Left lung (tissue), 14 donors: ENCODE data around the gene CD63. TPM values are rescaled to one million over a fixed set of nuclear protein-coding genes. Genes with fewer than 3 reads are reported as not detected.

Experiments used
- ATAC-seq: fragments of 200-7000 bp; cut with Tn5 transposase; one replicate; pipeline ENCODE4 v1.9.1; 2020; ENCODE audit warnings: moderate library complexity
- DNase-seq, 4 donors: peaks; one replicate each; pipeline ENCODE4 v3.0.0-alpha.2; 2013 to 2020
- H3K27ac ChIP-seq, 2 donors: fragments of 200-600 bp; sonication (generic) in 1 of 2; one replicate each; pipeline versions ENCODE4 v1.5.0 to v1.8.0; 2020 to 2021
- H3K27me3 ChIP-seq, 2 donors: fragments of 200-600 bp; sonication (generic) in 1 of 2; one replicate each; pipeline versions ENCODE4 v1.5.0 to v1.8.0; 2020 to 2021
- H3K36me3 ChIP-seq, 2 donors: fragments of 200-600 bp; sonication (generic) in 1 of 2; one replicate each; pipeline versions ENCODE4 v1.5.0 to v1.8.0; 2020 to 2021
- H3K4me1 ChIP-seq, 2 donors: fragments of 200-600 bp; one replicate each; pipeline ENCODE4 v1.8.0; 2021
- H3K4me3 ChIP-seq, 2 donors: fragments of 200-600 bp; sonication (generic) in 1 of 2; one replicate each; pipeline versions ENCODE4 v1.5.0 to v1.8.0; 2020 to 2021; ENCODE audit warnings: mild to moderate bottlenecking in 1 of 2
- H3K9me3 ChIP-seq, 2 donors: fragments of 200-600 bp; sonication (generic) in 1 of 2; one replicate each; pipeline versions ENCODE4 v1.5.0 to v1.8.0; 2020 to 2021
- intact Hi-C, 2 donors: fragments of 100-400 bp; cut with DNase I; formaldehyde crosslinking; loops; one replicate each; pipeline versions ENCODE4 v1.11.2 to v1.14.2; 2022
- long read RNA-seq, 12 donors: library from polyadenylated mRNA in 2 of 12; unstranded in 2 of 12; transcript quantifications; one replicate each; pipeline ENCODE4 v2.0.0 and lab custom pipeline, GENCODE V29; 2019 to 2026
- polyA plus RNA-seq, 6 donors: library from polyadenylated mRNA; unstranded; fragments of 120-200 nt; gene quantifications; one replicate each; pipeline ENCODE4 v1.2.1, GENCODE V29; 2013; ENCODE audit not compliant: insufficient read length in 6 of 6
- total RNA-seq, 2 donors: library from RNA; stranded (reverse); fragmentation: NEBNext Ultra II Directional; extraction: Animal tissue kit (Norgen Biotek cat#: 25700); gene quantifications; one replicate each; pipeline ENCODE4 v1.2.1, GENCODE V29; 2021
- TF ChIP-seq, protein P1 (sequence below), 2 donors: fragments of 200-600 bp; sonication (generic) in 1 of 2; IDR thresholded peaks; one replicate each; pipeline versions ENCODE4 v1.5.0 to v1.8.0; 2021; ENCODE audit warnings: antibody characterized with exemption in 2 of 2
- donor health status: DM: no; HTN: yes; CAD: no.
- donor health status: DM: no; HTN: no; CAD: no.

The CD63 gene, protein sequence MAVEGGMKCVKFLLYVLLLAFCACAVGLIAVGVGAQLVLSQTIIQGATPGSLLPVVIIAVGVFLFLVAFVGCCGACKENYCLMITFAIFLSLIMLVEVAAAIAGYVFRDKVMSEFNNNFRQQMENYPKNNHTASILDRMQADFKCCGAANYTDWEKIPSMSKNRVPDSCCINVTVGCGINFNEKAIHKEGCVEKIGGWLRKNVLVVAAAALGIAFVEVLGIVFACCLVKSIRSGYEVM
- total RNA-seq, result 1,000 to 10,000 TPM; 1,639 to 1,766 TPM
- 100 to 1,000 TPM; 585 to 710 (median 652) TPM for polyA plus RNA-seq
- long read RNA-seq, donor 1, transcript CD63-205 (3 exons, 499 nt), result minor isoform, 39 of 766 reads
- long read RNA-seq, donor 1, transcript CD63-201 (8 exons, 1,070 nt), result major isoform, 417 of 766 reads
- long read RNA-seq, donor 1, transcript CD63-214 (7 exons, 949 nt), result minor isoform, 71 of 766 reads
- long read RNA-seq, donor 1, transcript CD63-206 (5 exons, 648 nt), result minor isoform, 41 of 766 reads
- long read RNA-seq, donor 1, partial matches to known transcripts, result 167 of 766 reads
- long read RNA-seq, donor 1, other reads (novel, unspliced or antisense), result 0 of 766 reads
- long read RNA-seq, donor 2, transcript CD63-206 (5 exons, 648 nt), result minor isoform, 31 of 471 reads
- long read RNA-seq, donor 2, transcript CD63-214 (7 exons, 949 nt), result minor isoform, 34 of 471 reads
- long read RNA-seq, donor 2, transcript CD63-201 (8 exons, 1,070 nt), result major isoform, 245 of 471 reads
- long read RNA-seq, donor 2, transcript CD63-216 (2 exons, 230 nt), result minor isoform, 42 of 471 reads
- long read RNA-seq, donor 2, partial matches to known transcripts, result 90 of 471 reads
- long read RNA-seq, donor 2, other reads (novel, unspliced or antisense), result 0 of 471 reads
- long read RNA-seq, donor 3, transcript CD63-216 (2 exons, 230 nt), result minor isoform, 11 of 351 reads
- long read RNA-seq, donor 3, transcript CD63-205 (3 exons, 499 nt), result minor isoform, 10 of 351 reads
- long read RNA-seq, donor 3, transcript CD63-201 (8 exons, 1,070 nt), result major isoform, 238 of 351 reads
- long read RNA-seq, donor 3, transcript CD63-214 (7 exons, 949 nt), result minor isoform, 36 of 351 reads
- long read RNA-seq, donor 3, partial matches to known transcripts, result 42 of 351 reads
- long read RNA-seq, donor 3, other reads (novel, unspliced or antisense), result 0 of 351 reads
- long read RNA-seq, donor 4, transcript CD63-208 (8 exons, 1,233 nt), result minor isoform, 11 of 1,414 reads
- long read RNA-seq, donor 4, transcript CD63-205 (3 exons, 499 nt), result minor isoform, 10 of 1,414 reads
- long read RNA-seq, donor 4, transcript CD63-214 (7 exons, 949 nt), result minor isoform, 84 of 1,414 reads
- long read RNA-seq, donor 4, transcript CD63-201 (8 exons, 1,070 nt), result major isoform, 1,242 of 1,414 reads
- long read RNA-seq, donor 4, partial matches to known transcripts, result 37 of 1,414 reads
- long read RNA-seq, donor 4, other reads (novel, unspliced or antisense), result 23 of 1,414 reads
- long read RNA-seq, donor 5, transcript CD63-205 (3 exons, 499 nt), result minor isoform, 25 of 530 reads
- long read RNA-seq, donor 5, transcript CD63-201 (8 exons, 1,070 nt), result major isoform, 330 of 530 reads
- long read RNA-seq, donor 5, transcript CD63-216 (2 exons, 230 nt), result minor isoform, 31 of 530 reads
- long read RNA-seq, donor 5, transcript CD63-214 (7 exons, 949 nt), result minor isoform, 48 of 530 reads
- long read RNA-seq, donor 5, partial matches to known transcripts, result 66 of 530 reads
- long read RNA-seq, donor 5, other reads (novel, unspliced or antisense), result 0 of 530 reads
- long read RNA-seq, donor 6, transcript CD63-216 (2 exons, 230 nt), result minor isoform, 41 of 445 reads
- long read RNA-seq, donor 6, transcript CD63-205 (3 exons, 499 nt), result minor isoform, 15 of 445 reads
- long read RNA-seq, donor 6, transcript CD63-214 (7 exons, 949 nt), result minor isoform, 35 of 445 reads
- long read RNA-seq, donor 6, transcript CD63-201 (8 exons, 1,070 nt), result major isoform, 299 of 445 reads
- long read RNA-seq, donor 6, partial matches to known transcripts, result 43 of 445 reads
- long read RNA-seq, donor 6, other reads (novel, unspliced or antisense), result 0 of 445 reads
- long read RNA-seq, donor 7, transcript CD63-201 (8 exons, 1,070 nt), result major isoform, 192 of 280 reads
- long read RNA-seq, donor 7, transcript CD63-206 (5 exons, 648 nt), result minor isoform, 7 of 280 reads
- long read RNA-seq, donor 7, transcript CD63-214 (7 exons, 949 nt), result minor isoform, 28 of 280 reads
- long read RNA-seq, donor 7, transcript CD63-216 (2 exons, 230 nt), result minor isoform, 11 of 280 reads
- long read RNA-seq, donor 7, partial matches to known transcripts, result 33 of 280 reads
- long read RNA-seq, donor 7, other reads (novel, unspliced or antisense), result 0 of 280 reads
- long read RNA-seq, donor 8, transcript CD63-205 (3 exons, 499 nt), result minor isoform, 10 of 414 reads
- long read RNA-seq, donor 8, transcript CD63-214 (7 exons, 949 nt), result minor isoform, 34 of 414 reads
- long read RNA-seq, donor 8, transcript CD63-201 (8 exons, 1,070 nt), result major isoform, 283 of 414 reads
- long read RNA-seq, donor 8, transcript CD63-206 (5 exons, 648 nt), result minor isoform, 15 of 414 reads
- long read RNA-seq, donor 8, partial matches to known transcripts, result 58 of 414 reads
- long read RNA-seq, donor 8, other reads (novel, unspliced or antisense), result 0 of 414 reads
- long read RNA-seq, donor 9, partial matches to known transcripts, result 0 of 4 reads
- long read RNA-seq, donor 9, other reads (novel, unspliced or antisense), result 0 of 4 reads
- long read RNA-seq, donor 10, transcript CD63-202 (8 exons, 981 nt), result minor isoform, 9 of 1,481 reads
- long read RNA-seq, donor 10, transcript CD63-201 (8 exons, 1,070 nt), result major isoform, 1,315 of 1,481 reads
- long read RNA-seq, donor 10, transcript CD63-208 (8 exons, 1,233 nt), result minor isoform, 24 of 1,481 reads
- long read RNA-seq, donor 10, transcript CD63-214 (7 exons, 949 nt), result minor isoform, 92 of 1,481 reads
- long read RNA-seq, donor 10, partial matches to known transcripts, result 16 of 1,481 reads
- long read RNA-seq, donor 10, other reads (novel, unspliced or antisense), result 18 of 1,481 reads
- long read RNA-seq, donor 11, transcript CD63-205 (3 exons, 499 nt), result minor isoform, 32 of 351 reads
- long read RNA-seq, donor 11, transcript CD63-201 (8 exons, 1,070 nt), result major isoform, 206 of 351 reads
- long read RNA-seq, donor 11, transcript CD63-214 (7 exons, 949 nt), result minor isoform, 30 of 351 reads
- long read RNA-seq, donor 11, transcript CD63-206 (5 exons, 648 nt), result minor isoform, 18 of 351 reads
- long read RNA-seq, donor 11, partial matches to known transcripts, result 41 of 351 reads
- long read RNA-seq, donor 11, other reads (novel, unspliced or antisense), result 0 of 351 reads
- long read RNA-seq, donor 12, transcript CD63-214 (7 exons, 949 nt), result minor isoform, 44 of 406 reads
- long read RNA-seq, donor 12, transcript CD63-216 (2 exons, 230 nt), result minor isoform, 17 of 406 reads
- long read RNA-seq, donor 12, transcript CD63-205 (3 exons, 499 nt), result minor isoform, 15 of 406 reads
- long read RNA-seq, donor 12, transcript CD63-201 (8 exons, 1,070 nt), result major isoform, 242 of 406 reads
- long read RNA-seq, donor 12, partial matches to known transcripts, result 64 of 406 reads
- long read RNA-seq, donor 12, other reads (novel, unspliced or antisense), result 0 of 406 reads

DNA sequence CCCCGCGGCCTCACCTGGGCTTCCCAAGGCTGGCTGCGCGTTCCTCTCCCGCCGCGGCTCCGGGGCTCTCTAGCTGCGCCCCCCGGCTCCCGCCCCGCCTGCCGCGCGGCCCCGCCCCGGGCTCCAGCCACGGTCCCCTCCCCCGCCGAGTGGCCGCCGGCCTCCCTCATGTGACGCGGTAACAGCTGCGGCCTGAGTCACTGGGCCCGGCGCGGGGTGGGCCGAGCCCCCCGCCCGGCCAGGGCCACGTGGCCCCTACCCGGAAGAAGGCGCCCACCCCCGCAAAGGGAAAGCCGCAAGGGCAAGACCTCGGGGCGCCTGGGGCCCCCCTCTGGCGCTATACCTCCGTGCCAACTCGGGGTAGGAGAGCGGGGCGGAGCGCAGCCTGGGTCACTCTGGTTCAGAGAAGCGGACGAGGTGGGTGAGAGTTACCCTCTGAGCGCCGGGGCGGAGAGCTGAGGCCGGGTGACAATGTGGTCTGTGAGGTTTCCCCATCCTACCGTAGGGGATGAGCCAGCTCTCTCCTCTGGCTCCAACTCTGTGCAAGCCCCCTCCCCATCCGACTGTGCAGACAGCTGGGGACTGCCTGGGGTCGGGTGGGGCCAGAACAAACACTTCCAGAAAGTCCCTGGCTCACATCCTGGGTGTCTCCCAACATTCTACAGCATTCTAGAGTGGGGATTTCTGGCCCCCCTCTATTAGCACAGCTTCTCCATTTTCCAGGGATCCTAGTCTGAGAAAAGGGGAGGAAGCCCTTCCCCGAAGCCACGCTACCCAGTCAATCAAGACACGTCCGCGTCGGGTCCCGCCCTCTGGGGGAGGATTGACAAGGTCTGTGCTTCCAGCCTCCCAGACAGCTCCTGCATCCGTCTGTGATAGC, at the start of gene CD63:
Gene CD63, minus strand, starts transcription at position 71 of the 880 bp plus-strand sequence. CDS start 668 bp downstream, outside the sequence.
- peaks cover 15 to 63% of the 10 kb centered on the region in 2 donors for H3K4me1 ChIP-seq

DNA sequence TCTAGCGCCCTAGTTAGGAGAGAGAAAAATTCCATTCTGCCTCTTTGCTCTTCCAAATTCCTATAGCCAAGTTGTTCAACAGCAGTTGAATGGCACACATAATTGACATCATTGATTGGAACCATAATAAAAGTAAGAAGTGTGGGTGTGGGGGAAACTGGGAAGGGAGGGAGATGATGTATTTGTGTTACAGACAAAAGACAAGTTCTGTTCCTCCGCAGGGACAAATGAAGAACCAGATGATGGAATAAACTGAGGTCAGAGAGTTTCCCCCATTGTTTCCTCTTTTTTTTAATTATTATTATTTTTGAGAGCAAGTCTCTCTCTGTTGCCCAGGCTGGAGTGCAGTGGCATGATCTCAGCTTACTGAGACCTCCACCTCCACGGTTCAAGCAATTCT, 49.0 kb upstream of the CD63 start:
- no peak for ATAC-seq
- no peak overlapping the region for H3K27ac ChIP-seq
- intact Hi-C loops, result no loop called here
- H3K4me1 ChIP-seq, result peaks cover 4 to 7% of the 10 kb centered on the region in 2 donors
- H3K4me3 ChIP-seq, result no peak overlapping the region
- no peaks in the 10 kb centered on the region for H3K9me3 ChIP-seq
- H3K36me3 ChIP-seq, result peaks cover 0 to 89% of the 10 kb centered on the region in 2 donors
- TF ChIP-seq, protein P1, sequence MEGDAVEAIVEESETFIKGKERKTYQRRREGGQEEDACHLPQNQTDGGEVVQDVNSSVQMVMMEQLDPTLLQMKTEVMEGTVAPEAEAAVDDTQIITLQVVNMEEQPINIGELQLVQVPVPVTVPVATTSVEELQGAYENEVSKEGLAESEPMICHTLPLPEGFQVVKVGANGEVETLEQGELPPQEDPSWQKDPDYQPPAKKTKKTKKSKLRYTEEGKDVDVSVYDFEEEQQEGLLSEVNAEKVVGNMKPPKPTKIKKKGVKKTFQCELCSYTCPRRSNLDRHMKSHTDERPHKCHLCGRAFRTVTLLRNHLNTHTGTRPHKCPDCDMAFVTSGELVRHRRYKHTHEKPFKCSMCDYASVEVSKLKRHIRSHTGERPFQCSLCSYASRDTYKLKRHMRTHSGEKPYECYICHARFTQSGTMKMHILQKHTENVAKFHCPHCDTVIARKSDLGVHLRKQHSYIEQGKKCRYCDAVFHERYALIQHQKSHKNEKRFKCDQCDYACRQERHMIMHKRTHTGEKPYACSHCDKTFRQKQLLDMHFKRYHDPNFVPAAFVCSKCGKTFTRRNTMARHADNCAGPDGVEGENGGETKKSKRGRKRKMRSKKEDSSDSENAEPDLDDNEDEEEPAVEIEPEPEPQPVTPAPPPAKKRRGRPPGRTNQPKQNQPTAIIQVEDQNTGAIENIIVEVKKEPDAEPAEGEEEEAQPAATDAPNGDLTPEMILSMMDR (IDR thresholded peaks at IDR 0.05), result no peak
- no peak for DNase-seq
- H3K27me3 ChIP-seq, result no peaks in the 10 kb centered on the region

More for the DNA sequence above, at the start of gene CD63:
- intact Hi-C loops, result no loop called here
- H3K9me3 ChIP-seq, result no peaks in the 10 kb centered on the region
- ATAC-seq (peak; percentile 82), DNase-seq (peak; percentile 87 to 98 (median 94))
- TF ChIP-seq, protein P1 (IDR thresholded peaks at IDR 0.05), result no peak
- H3K36me3 ChIP-seq, result peaks cover 0 to 31% of the 10 kb centered on the region in 2 donors
- H3K4me3 ChIP-seq, result peak within 1 kb of the TSS; percentile 78 to 93
- H3K27me3 ChIP-seq, result no peaks in the 10 kb centered on the region
- H3K27ac ChIP-seq, result peak within 1 kb of the TSS; percentile 97 to 100
